ENCODE results near the gene GRPR.

- TF ChIP-seq CTCF (IDR thresholded peaks at IDR 0.05) (no peak), POLR2A (IDR thresholded peaks at IDR 0.05) (no peak)
Measured at GRCh38 chrX:16142246-16142558, 18.8 kb downstream of the GRPR start.

All from vagina (tissue), 2 donors.